HS-27A (cell line): ENCODE results near the gene SLC24A3.

ENCODE experiments used
- DNase-seq: peaks from one replicate; pipeline ENCODE4 v3.0.0-alpha.2; 2012; ENCODE audit warnings: low read depth, missing footprints

SLC24A3 gene

DNA sequence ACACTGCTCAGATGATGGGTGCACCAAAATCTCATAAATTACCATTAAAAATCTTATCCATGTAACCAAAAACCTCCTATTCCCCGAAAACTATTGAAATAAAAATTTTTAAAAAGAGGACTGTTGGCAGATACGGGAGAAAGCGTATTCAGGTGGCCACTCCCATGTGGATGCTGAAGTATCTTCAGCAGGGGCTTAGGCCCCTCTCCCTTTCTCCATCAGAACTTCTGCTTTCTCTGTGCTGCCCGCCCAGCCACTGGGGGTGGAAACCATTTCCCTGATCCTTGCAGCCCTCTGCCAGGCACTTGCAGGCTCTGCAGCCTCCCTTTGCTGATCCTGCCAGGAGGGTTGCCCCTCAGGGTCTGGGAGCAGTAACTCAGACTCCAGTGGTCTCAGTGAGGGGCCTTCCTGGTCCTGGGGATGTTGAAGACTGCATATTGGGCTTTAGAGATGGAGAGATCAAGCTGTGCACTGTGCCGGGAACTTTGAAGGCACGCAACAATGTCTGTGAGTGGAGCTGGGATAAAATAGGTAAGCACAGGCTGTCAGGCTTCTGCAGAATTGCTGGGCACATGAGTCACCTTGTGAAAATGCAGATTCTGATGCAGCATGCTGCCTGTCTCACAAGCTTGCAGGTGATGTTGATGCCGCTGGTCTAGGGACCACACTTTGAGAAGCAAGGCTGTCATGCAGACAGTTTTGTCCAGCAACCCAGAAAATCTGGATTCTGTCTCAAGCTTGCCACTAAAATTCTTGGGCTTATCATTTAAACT lies 59.6 kb downstream of the SLC24A3 start:
- DNase-seq: no peak

DNA sequence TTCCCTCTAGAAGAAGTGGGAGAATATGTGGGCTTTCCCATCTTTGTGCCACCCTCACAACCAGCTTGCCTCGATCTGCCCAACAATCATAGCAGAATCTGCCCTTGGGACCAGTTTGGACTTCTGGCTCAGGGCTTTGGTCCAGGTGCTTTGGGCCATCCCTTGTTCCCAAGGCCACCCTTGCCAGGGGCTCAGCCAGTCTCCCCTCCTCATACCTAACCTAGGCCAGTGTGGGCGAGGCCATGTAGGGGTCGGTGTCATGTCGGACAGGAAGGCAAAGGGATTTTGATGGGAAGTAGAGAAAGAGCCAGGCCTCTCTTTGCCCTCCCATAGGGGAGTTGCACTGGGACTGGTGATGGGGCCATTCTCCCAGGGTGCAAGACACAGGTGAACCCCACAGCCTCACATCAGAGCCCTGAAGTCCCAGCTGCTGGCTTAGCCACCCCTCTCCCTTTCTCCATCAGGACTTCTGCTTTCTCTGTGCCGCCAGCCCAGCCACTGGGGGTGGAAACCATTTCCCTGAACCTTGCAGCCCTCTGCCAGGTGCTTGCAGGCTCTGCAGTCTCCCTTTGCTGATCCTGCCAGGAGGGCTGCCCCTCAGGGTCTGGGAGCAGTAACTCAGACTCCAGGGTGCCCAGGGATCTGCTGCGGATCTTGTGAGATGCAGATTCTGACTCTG lies 60.7 kb downstream of the SLC24A3 start:
- no peak for DNase-seq

DNA sequence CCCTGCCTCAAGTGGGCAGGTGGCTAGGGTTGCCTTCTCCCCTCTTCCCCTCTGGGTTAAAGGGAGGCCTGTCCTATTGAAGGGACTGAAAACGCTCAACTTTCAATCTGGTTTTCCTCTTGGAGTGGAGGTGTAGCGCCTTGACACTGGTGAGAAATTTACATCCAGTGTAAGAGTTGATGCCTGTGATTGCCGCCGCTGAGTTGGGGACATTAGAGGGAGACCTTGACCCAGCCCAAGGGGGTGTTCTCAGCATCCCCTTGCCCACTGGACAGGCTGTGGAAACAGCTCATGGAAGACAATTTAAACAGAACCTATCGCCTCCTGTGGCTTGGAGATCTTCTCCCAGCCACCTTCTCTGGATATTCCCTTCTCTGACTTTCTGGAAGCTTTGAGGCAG lies 61.6 kb downstream of the SLC24A3 start:
- no peak for DNase-seq

DNA sequence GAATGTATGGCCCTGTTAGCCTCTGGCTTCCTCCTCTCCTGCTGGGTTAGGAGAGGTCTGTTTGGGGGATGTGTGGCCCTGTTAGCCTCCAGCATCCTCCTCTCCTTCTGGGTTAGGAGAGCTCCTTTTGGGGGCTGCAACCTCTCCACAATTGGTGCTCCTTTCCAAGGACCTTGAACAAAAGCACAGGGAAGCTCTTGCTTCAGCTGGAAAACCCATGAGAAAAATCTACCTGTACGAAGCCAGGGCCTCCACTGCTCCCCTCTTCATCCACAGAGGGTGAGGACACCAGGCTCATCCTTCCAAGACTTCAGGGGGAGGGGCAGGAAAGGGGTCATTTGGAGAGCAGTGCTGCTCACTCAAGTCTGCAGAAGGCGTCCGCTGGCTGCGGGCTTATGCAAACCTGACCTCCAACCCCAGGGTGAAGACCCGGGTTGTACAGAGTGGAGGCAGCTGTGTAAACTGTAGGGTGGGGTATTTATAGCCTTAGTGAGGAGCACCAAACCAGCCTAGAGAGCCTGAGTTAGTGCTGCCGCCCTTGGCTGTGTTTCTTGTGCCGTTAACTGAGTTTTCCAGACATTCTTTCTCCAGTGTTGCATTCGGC lies 62.1 kb downstream of the SLC24A3 start:
- no peak for DNase-seq

DNA sequence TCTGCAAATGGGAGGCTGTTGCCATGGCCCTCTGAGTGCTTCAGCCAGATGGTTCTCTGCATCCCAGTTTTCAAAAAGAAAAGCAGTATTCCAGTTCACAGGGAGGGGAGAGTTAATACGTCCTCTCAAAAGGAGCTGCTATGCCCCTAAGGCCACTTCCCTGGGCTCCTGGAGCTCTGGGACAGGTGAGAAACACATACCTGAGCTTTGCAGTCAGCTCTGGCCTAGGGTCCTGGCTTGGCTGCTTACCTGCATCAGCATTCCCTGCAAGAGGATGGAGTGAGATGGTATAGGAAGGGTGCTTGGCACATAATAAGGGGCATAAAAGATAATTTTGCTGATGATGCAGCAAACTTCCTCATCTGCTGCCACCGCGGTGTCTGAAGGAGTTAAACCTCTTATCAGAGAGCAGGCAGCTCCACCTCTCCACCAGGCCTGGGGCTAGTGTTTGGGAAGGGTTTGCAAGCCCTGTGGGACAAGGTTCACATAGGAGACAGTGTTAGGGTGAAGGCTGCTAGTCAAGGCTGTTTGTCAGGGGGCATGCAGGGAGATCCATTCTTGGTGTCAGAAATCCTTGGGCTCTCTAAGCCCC lies 62.7 kb downstream of the SLC24A3 start:
- DNase-seq: no peak

DNA sequence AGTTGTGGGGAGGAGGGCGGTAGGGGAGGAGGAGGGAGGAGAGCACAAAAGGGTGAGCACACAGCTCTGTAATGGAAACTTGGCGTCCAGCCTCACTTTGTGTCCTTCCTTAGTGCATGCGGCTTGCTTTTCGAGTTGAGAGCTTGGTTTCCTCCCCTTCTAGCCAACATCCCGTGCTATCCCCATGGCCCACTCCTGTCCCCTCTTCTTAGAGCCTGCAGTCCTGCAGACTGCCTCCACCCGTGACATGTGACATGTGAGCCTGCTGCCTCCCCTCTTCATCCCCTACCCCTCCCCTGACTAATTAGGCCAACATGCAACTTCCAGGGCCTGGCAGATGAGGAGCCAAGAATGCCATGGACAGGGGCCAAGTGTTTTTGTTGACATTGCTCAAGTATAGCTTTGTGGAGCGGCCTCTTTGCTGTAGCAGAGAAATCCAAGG lies 63.2 kb downstream of the SLC24A3 start:
- DNase-seq: no peak

DNA sequence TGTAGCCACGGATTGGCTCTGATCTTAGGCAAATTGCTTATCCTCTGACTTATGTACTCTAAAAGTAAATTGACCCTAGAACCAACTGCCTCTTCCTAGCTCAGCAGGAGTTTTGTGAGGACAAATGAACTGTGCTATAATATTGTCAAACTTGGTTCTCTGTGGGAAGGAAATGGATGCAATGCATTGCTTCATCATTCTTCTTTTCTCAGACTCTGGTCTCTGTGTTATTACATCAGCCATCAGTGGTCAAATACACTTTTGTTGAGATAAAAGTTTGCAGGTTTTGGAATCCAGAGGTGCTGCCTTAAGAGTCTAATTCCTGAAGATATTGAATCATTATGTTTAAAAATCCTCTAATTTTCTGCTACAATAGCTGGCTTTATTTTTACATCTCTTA lies 64.9 kb downstream of the SLC24A3 start:
- no peak for DNase-seq

DNA sequence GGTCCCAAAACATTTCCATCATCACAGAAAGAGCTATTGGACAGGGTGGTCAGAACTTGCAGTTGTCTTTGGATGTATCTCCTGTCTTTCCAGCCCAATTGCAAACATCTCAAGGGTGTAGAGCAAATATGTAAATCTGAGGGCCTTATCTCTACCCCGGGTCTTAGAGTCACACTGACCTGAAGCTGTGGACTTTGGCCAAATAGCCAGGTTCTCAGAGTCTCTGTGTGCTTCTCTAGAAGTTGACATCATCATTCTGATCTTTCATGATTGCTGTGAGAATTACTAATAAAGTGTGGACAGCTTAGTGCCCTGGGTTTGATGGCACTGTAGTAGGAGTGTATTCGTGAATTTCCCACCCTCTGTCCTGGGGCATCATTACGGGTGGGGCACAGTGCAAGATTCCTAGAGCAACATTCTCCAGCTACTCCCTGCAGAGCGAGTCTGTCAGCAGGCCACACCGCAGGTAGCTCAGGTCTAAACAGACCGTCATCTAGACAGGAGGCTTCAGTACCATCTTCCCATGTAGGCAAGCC lies 71.1 kb downstream of the SLC24A3 start:
- no peak for DNase-seq

DNA sequence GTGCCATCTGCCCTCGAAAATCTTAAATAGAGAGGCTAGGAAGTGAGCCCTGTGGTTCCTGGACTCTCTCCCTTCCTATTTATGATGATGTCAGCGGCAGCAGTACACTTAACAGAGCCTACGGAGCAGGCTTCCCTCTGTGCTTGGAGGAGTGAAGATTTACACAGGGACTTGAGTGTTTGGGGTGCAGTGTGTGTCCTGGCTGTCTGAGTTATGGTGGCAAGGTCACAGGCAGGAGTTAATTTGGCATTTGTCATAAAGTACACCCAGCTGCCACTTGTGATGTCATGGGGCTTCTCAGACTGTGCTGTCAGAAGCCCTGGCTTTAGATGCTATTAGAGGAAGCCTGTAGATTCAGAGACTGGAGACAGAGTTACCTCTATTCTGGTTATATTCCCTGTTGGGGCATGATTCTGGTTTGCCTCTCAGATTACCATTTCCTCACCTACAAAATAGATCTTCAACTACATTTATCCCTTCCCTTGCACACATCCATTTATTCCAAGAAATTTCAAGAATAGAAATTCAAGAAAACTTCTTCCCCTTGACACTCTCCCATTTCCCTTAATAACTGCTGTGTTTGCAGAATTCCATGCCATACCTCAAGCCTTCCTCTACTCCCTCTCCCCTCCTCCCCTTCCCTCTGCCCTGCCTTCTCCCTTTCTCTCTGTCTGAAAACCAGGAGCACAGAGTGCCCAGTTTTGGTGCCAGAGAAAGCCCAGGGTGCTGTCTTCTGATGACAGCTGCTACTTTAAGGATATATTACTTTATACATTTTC lies 72.1 kb downstream of the SLC24A3 start:
- no peak for DNase-seq

DNA sequence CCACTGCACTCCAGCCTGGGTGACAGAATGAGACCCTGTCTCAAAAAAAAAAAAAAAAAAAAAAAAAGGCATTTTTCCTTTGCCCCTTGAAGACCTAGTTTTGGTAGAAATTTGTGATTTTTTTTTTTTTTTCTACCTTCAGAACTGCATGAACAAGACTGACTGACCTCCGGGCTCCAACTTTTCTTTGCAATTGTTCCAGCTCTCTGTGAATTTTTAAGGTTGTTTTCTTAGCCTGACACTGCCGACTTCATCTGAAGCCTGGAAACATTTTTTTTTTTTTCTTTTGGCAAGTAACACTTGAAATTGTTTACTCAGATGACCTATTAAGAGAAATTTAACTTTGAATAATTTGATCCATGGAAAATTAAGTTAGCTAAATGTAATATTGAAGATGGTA lies 73.0 kb downstream of the SLC24A3 start:
- no peak for DNase-seq

DNA sequence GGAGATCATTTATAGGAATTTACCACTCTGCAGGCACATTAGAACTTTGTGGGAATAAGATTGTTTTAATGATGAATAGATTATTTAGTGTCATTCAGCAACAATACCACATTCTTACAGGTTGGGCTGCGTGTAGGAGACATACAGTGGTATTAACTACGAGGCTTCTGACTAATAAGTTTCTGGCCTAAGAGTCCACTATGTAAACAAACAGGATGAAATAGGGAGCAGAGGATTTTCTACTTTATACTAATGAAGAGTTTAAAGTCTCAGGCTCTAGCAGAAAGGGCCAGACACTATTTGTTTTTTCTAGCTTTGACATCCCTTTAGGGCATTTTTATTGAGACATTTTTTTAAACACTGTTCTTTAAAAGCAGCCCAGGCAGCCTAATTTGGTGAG lies 75.6 kb downstream of the SLC24A3 start:
- DNase-seq: no peak

DNA sequence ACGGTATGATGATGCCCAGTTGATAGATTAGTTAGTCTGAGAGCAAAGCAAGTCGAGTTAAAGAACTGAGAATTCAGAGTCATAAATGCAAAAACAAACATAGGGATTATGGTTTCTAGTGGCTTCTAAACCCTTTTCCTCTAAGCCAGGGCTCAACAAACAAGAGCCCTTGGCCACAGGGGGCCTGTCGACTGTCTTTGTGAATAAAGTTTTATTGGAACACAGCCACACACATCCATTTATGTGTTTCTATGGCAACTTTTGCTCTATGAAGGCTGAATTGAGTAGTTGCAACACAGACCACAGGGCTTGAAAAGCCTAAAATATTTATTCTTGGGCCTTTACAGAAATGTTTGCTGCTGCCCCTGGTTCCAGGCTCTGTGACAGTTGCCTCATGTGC lies 76.2 kb downstream of the SLC24A3 start:
- no peak for DNase-seq

DNA sequence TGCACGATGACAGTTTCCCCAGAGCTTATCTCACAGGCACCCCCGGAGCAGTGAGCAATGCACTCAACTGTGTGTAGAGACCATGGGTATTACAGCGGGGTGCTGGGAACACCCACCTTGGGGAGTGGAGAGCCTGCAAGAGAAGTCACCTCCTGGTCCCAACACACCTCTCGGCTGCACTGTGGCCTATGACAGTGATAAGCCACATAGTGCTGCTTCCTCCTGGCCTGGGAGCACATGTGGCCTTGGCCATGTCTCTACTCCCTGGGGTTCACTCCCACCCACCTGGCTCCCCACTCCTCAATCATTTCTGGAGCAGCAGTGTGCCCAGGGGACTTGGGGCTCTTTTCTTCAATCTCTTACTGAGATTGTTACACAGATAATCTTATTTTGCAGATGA lies 77.0 kb downstream of the SLC24A3 start:
- no peak for DNase-seq

DNA sequence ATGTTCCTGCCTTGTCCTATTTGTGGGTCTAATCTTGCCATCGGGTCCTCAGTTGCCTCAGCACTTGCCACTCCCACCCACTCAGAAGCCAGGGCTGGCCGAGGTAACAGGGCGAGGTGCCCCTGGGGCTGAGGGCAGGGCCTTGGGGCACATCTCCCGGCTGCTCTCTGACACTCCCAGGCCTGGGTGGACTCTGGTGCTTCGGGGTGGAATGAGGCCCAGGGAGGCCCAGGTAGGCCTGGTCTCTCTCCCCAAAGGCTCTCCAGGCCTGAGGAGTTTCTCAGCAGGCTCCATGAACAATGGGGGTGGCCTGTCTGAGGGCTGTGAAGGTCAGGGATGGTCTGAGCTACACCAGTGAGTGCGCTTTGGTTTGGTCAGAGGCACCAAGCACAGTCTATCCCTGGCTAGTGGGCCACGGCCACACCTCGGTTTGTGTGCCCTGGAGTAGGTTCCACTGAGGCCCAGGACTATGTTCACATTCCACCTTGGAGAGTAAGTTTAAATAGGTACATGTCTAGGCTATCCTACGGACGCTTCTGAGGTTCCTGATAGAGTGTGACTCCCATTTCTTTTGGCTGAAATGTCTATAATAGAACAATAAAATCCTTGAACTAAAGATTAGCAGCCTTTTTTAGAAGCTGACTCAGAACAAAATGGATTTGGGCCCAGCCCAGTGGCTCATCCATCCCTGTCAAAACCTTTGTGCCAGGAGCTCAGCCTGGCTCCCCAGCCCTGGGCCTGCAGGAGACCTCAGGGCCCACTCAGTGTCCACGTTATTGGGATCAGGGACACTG lies 78.8 kb downstream of the SLC24A3 start:
- no peak for DNase-seq

DNA sequence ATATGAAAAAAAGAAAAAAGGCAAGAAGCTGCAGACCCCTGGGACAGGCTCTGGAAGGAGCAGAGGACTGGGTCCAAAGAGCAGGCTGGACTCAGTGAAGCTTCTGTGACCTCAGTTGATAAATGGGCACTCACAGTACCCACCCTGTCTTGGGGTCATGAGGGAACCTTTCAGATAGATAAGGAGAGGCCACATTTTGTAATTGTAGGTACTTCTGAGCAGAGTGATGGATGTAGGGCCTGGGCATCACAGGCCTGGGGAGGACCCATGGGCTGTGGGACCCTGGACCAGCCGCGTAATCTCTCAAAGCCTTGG lies 79.3 kb downstream of the SLC24A3 start:
- no peak for DNase-seq

DNA sequence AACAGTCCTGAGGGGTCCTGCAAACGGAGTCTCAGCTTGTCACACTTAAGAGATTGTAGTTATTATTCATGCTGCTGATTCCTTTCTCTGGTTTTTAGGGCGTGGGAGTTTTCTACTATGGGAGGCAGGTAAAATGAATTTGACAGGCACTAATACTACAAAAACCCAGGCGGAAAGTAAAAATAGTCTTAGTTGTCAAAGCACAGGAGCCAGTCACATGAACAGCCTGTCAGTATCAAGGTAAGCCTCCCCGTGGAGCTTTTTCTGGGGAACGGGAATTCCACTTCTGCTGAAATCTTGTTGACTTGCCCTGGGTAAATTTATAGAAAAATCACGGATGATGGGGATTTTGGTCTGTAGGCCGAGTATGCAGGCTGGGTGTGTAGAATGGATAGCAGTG lies 79.8 kb downstream of the SLC24A3 start:
- DNase-seq: no peak

DNA sequence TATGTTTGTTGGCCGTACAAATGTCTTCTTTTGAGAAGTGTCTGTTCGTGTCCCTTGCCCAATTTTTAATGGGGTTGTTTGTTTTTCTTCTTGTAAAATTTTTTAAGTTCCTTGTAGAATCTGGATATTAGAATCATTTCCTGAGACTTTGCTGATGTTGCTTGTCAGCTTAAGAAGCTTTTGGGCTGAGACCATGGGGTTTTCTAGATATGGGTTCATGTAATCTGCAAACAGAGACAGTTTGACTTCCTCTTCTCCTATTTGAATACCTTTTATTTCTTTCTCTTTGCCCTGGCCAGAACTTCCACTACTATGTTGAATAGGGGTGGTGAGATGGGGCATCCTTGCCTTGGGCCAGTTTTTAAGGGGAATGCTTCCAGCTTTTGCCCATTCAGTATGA lies 82.6 kb downstream of the SLC24A3 start:
- no peak for DNase-seq

DNA sequence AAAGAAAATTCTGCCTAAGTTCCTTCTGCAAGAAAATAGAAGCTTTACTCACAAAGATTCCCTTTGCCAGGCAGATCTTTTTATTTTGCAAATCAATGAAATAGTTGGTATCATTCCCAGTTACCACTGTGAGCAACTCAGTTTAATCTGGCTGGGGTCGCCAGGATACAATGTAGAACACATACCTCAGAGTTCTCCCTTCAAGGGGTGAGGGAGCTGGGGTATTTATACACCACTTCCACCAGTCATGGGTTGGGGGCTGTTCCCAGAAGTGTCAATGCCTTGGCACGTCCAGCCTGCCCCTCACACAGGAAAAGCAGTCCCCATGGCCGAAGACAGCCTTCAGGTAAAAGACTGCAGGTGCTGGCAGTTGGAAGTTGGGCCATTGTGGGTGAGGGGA lies 86.2 kb downstream of the SLC24A3 start:
- no peak for DNase-seq

DNA sequence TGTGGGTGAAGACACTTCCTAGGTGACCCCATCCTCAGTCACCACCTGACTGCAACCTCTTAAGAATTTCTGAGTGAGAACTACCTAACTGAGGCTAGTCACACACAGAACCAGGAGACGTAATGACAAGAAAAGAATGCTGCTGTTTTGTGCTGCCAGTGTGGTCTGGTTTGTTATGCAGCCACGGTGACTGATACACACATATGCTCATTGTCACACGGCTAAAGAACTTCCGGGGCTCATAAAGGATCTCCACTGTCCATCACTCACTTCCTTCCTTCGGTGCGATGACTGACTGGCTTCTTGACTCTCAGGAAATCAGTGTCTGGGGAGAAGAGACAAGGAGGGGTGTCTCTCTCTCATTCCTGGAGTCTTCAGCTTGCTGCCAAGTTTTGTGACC lies 88.0 kb downstream of the SLC24A3 start:
- DNase-seq: no peak

DNA sequence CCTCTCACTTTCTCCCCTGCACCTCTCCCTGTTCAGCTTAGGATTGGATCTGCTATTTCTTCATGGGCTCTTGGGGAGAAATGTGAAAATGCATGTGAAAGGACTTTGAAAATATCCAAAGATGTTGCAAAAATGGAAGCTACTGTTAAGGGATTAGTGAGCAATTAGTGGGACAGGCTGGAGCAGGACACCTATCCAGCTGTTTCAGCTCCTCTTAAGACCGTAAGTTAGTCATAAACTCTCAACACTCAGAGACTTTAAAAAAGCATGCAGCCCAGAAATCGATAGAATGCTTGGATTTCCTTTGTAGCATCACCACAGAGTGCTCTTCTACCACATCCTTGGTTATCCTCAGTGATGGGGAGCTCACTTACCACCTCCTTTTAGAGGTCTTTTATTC lies 88.7 kb downstream of the SLC24A3 start:
- DNase-seq: no peak

DNA sequence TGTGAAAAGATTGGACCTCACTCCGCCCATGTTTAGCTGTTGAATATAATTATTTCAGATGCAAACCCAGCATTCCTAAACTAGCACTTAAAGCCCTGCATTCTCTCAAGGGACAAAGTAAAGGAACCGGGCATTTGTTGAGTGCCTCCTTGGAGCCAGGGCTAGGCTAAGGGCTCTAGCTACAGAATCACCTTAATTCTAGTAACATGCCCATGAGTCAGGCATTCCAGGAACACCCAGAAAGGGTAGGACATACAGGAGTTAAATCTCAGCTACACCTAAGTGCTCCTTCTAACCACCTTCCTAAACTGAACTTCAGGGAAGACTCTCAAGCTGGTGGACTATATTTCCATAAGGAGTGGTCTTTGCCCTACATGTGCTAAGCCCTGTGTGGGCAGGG lies 89.4 kb downstream of the SLC24A3 start:
- no peak for DNase-seq
